CD4-positive, alpha-beta T cell (primary cell): ENCODE measurements around the gene SLC4A2. TPM values are rescaled to one million over a fixed set of nuclear protein-coding genes. Genes with fewer than 3 reads are reported as not detected.

Experiments
- ATAC-seq: fragments of 200-7000 bp; cut with Tn5 transposase; one replicate; pipeline ENCODE4 v1.10.0; 2022; ENCODE audit warnings: mild to moderate bottlenecking; ENCODE audit not compliant: poor library complexity
- CTCF ChIA-PET: fragments of 350-600 bp; sonication (Branson Sonifier 250); formaldehyde crosslinking; loops from one replicate; lab custom pipeline; 2021; ENCODE audit warnings: antibody characterized with exemption, inconsistent platforms; lab: Charles Lee
- POLR2A ChIA-PET: fragments of 350-600 bp; sonication (Branson Sonifier 250); formaldehyde crosslinking; loops from one replicate; lab custom pipeline; 2021; ENCODE audit warnings: antibody characterized with exemption, inconsistent platforms; lab: Charles Lee
- DNase-seq, 14 experiments: peaks; one replicate each; pipeline ENCODE4 v3.0.0-alpha.2; 2013 to 2020; ENCODE audit warnings: mixed read lengths in 2 of 14
- H3K27ac ChIP-seq, 2 donors: one replicate each; pipeline versions ENCODE4 v1.5.1 to v1.7.0; 2013; ENCODE audit warnings: low read length in 2 of 2, low read depth in 1 of 2, mild to moderate bottlenecking in 1 of 2
- H3K27me3 ChIP-seq, 2 experiments: 1 replicate in 1 of 2; 2 replicates in 1 of 2; pipeline versions ENCODE4 v1.6.1 to v1.7.0; 2013; ENCODE audit warnings: low read length in 2 of 2, control low read depth in 1 of 2, mild to moderate bottlenecking in 1 of 2, moderate library complexity in 1 of 2; ENCODE audit not compliant: insufficient read depth in 2 of 2, control insufficient read depth in 1 of 2
- H3K36me3 ChIP-seq: one replicate; pipeline ENCODE4 v1.6.1; 2013; ENCODE audit warnings: low read length, control low read depth; ENCODE audit not compliant: insufficient read depth
- H3K4me1 ChIP-seq: one replicate; pipeline ENCODE4 v1.6.1; 2013; ENCODE audit warnings: low read length, control low read depth; ENCODE audit not compliant: insufficient read depth
- H3K4me3 ChIP-seq: one replicate; pipeline ENCODE4 v1.5.1; 2013; ENCODE audit warnings: mild to moderate bottlenecking, low read length, moderate library complexity
- H3K9me3 ChIP-seq, 2 experiments: 1 replicate in 1 of 2; 2 replicates in 1 of 2; pipeline versions ENCODE4 v1.6.1 to v1.7.0; 2013; ENCODE audit warnings: low read length in 2 of 2, mild to moderate bottlenecking in 2 of 2, control low read depth in 1 of 2, moderate library complexity in 1 of 2; ENCODE audit not compliant: control insufficient read depth in 1 of 2, insufficient read depth in 1 of 2
- H3K27ac Mint-ChIP-seq: one replicate; pipeline ENCODE4 v1.8.0; 2020; ENCODE audit warnings: mixed read lengths
- H3K27me3 Mint-ChIP-seq: one replicate; pipeline ENCODE4 v1.8.0; 2021; ENCODE audit warnings: mixed read lengths
- H3K36me3 Mint-ChIP-seq: one replicate; pipeline ENCODE4 v1.8.0; 2021; ENCODE audit warnings: low read depth, mixed read lengths
- H3K4me1 Mint-ChIP-seq: one replicate; pipeline ENCODE4 v1.8.0; 2021; ENCODE audit warnings: low read depth, mixed read lengths
- H3K4me3 Mint-ChIP-seq: one replicate; pipeline ENCODE4 v1.8.0; 2020; ENCODE audit warnings: mild to moderate bottlenecking, mixed read lengths
- H3K9me3 Mint-ChIP-seq: one replicate; pipeline ENCODE4 v1.8.0; 2020; ENCODE audit warnings: mixed read lengths
- intact Hi-C, 2 experiments: fragments of 100-400 bp; cut with DNase I in 1 of 2; cut with micrococcal nuclease in 1 of 2; formaldehyde crosslinking; loops; one replicate each; pipeline versions ENCODE4 v1.15.1 to v1.9.0; 2023 to 2025; cut with DNase I, micrococcal nuclease
- total RNA-seq, 174 experiments: library from RNA in 2 of 174; stranded (reverse) in 2 of 174; gene quantifications; one replicate each; pipeline ENCODE4 v1.2.3 and lab custom pipeline; 2021 to 2026
- TF ChIP-seq, protein P1 (sequence below): fragments of 200-600 bp; IDR thresholded peaks from one replicate; pipeline ENCODE4 v1.8.0; 2022; ENCODE audit warnings: antibody characterized with exemption, mild to moderate bottlenecking

The SLC4A2 gene
- total RNA-seq, 2 experiments from 2014 or later, result 27.1 to 31.4 TPM

GRCh38 chr7:151046603-151047573 is 12.5 kb upstream of the SLC4A2 start:
- Histone ChIP-seq H3K9me3 (no peaks in the 10 kb centered on the region), H3K27ac (no peak overlapping the region), H3K27me3 (no peaks in the 10 kb centered on the region), H3K36me3 (peaks cover 18% of the 10 kb centered on the region), H3K4me3 (no peak overlapping the region), H3K4me1 (peaks cover 13% of the 10 kb centered on the region)
- Mint-ChIP-seq H3K4me3 (no peak overlapping the region), H3K27me3 (no peaks in the 10 kb centered on the region), H3K36me3 (peaks cover 20% of the 10 kb centered on the region), H3K4me1 (no peaks in the 10 kb centered on the region), H3K27ac (no peak overlapping the region), H3K9me3 (no peaks in the 10 kb centered on the region)
- ChIA-PET POLR2A (no interaction called here), CTCF (no interaction called here)
- no peak for ATAC-seq
- no peak for DNase-seq
- TF ChIP-seq, protein P1, sequence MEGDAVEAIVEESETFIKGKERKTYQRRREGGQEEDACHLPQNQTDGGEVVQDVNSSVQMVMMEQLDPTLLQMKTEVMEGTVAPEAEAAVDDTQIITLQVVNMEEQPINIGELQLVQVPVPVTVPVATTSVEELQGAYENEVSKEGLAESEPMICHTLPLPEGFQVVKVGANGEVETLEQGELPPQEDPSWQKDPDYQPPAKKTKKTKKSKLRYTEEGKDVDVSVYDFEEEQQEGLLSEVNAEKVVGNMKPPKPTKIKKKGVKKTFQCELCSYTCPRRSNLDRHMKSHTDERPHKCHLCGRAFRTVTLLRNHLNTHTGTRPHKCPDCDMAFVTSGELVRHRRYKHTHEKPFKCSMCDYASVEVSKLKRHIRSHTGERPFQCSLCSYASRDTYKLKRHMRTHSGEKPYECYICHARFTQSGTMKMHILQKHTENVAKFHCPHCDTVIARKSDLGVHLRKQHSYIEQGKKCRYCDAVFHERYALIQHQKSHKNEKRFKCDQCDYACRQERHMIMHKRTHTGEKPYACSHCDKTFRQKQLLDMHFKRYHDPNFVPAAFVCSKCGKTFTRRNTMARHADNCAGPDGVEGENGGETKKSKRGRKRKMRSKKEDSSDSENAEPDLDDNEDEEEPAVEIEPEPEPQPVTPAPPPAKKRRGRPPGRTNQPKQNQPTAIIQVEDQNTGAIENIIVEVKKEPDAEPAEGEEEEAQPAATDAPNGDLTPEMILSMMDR, result no peak
- intact Hi-C loops, result no loop called here

DNA sequence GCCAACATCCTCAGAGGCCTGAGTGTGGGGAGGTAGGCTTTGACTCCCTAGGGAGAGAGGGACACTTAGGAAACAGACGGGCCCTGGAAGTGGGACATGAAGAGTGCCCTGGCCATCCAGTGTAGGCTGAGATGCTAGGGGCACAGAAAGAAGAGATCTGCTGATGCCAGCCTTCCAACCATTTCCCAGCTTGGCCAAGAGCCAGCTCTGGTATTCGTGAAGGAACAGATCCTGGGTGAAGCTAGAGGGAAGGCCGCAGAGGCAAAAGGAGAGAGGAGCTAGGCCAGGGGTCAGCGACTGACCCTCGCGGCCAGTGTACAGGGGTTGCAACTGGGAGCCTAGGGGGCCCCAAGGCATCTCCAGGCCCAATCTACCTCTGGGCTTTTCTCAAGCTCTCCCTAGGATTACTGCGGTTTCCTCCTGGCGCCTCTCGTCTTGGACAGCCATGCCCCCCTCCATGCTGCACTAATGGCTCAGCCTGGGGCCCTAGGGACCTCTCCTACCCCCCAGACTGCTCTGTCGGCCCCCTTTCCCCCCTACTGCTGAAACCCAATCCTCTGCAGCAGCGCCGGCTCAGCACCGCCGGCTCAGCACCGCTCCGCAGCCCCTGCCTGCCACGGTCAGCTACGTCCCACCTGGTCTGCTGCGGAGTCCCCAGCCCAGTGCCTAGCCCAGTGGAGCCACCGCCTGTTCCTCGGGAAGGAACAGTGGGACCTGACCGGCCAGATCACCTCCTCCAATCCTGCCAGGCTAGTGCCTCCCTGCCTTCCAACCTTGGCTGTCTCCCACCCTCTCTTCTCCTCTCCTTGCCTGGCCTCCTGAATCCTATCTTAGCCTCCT is 11.2 kb upstream of the SLC4A2 start, which contains the start of gene ASIC3:
ASIC3 (plus strand) TSS at position 556 of the 840 bp plus-strand sequence. CDS start 355 bp downstream, outside the sequence.
- Mint-ChIP-seq H3K4me3 (no peak within 1 kb of the TSS), H3K27me3 (no peaks in the 10 kb centered on the region), H3K27ac (no peak within 1 kb of the TSS), H3K36me3 (peaks cover 20% of the 10 kb centered on the region), H3K9me3 (no peaks in the 10 kb centered on the region), H3K4me1 (peaks cover 7% of the 10 kb centered on the region)
- H3K4me1 ChIP-seq, result peaks cover 20% of the 10 kb centered on the region
- ChIA-PET CTCF (no interaction called here), POLR2A (no interaction called here)
- no peak within 1 kb of the TSS for H3K4me3 ChIP-seq
- ATAC-seq (no peak), DNase-seq (no peak)
- no peak within 1 kb of the TSS for H3K27ac ChIP-seq
- TF ChIP-seq, protein P1, result no peak
- intact Hi-C loops, result no loop called here
- no peaks in the 10 kb centered on the region for H3K9me3 ChIP-seq
- peaks cover 7% of the 10 kb centered on the region for H3K36me3 ChIP-seq
- no peaks in the 10 kb centered on the region for H3K27me3 ChIP-seq

GRCh38 chr7:151048911-151049463 is 10.4 kb upstream of the SLC4A2 start:
- Mint-ChIP-seq H3K4me3 (no peak overlapping the region), H3K27ac (no peak overlapping the region), H3K4me1 (peaks cover 7% of the 10 kb centered on the region), H3K9me3 (no peaks in the 10 kb centered on the region), H3K27me3 (no peaks in the 10 kb centered on the region), H3K36me3 (peaks cover 18% of the 10 kb centered on the region)
- Histone ChIP-seq H3K9me3 (no peaks in the 10 kb centered on the region), H3K4me3 (no peak overlapping the region), H3K4me1 (peaks cover 23% of the 10 kb centered on the region), H3K36me3 (peaks cover 7% of the 10 kb centered on the region), H3K27ac (no peak overlapping the region), H3K27me3 (no peaks in the 10 kb centered on the region)
- DNase-seq (no peak), ATAC-seq (no peak)
- intact Hi-C loops, result no loop called here
- TF ChIP-seq, protein P1, result no peak
- ChIA-PET CTCF (no interaction called here), POLR2A (interaction anchor here (0.7 kb wide), 1 partner anchor 9 kb away, joined by 3 read pairs; no protein-coding TSS in a partner anchor)
